Measurements from ENCODE around the gene FMN1. TPM values are rescaled to one million over a fixed set of nuclear protein-coding genes. Genes with fewer than 3 reads are reported as not detected.

Gene FMN1
- total and polyA plus RNA-seq, 2 of the 8 experiments (the other 6 are each of a cell fraction or from before 2014, with no cell fraction given), result 0.27 to 3.7 TPM

GRCh38 chr15:32781781-32782180 lies 412.7 kb downstream of the FMN1 start (continued):
- TF ChIP-seq, protein P1, sequence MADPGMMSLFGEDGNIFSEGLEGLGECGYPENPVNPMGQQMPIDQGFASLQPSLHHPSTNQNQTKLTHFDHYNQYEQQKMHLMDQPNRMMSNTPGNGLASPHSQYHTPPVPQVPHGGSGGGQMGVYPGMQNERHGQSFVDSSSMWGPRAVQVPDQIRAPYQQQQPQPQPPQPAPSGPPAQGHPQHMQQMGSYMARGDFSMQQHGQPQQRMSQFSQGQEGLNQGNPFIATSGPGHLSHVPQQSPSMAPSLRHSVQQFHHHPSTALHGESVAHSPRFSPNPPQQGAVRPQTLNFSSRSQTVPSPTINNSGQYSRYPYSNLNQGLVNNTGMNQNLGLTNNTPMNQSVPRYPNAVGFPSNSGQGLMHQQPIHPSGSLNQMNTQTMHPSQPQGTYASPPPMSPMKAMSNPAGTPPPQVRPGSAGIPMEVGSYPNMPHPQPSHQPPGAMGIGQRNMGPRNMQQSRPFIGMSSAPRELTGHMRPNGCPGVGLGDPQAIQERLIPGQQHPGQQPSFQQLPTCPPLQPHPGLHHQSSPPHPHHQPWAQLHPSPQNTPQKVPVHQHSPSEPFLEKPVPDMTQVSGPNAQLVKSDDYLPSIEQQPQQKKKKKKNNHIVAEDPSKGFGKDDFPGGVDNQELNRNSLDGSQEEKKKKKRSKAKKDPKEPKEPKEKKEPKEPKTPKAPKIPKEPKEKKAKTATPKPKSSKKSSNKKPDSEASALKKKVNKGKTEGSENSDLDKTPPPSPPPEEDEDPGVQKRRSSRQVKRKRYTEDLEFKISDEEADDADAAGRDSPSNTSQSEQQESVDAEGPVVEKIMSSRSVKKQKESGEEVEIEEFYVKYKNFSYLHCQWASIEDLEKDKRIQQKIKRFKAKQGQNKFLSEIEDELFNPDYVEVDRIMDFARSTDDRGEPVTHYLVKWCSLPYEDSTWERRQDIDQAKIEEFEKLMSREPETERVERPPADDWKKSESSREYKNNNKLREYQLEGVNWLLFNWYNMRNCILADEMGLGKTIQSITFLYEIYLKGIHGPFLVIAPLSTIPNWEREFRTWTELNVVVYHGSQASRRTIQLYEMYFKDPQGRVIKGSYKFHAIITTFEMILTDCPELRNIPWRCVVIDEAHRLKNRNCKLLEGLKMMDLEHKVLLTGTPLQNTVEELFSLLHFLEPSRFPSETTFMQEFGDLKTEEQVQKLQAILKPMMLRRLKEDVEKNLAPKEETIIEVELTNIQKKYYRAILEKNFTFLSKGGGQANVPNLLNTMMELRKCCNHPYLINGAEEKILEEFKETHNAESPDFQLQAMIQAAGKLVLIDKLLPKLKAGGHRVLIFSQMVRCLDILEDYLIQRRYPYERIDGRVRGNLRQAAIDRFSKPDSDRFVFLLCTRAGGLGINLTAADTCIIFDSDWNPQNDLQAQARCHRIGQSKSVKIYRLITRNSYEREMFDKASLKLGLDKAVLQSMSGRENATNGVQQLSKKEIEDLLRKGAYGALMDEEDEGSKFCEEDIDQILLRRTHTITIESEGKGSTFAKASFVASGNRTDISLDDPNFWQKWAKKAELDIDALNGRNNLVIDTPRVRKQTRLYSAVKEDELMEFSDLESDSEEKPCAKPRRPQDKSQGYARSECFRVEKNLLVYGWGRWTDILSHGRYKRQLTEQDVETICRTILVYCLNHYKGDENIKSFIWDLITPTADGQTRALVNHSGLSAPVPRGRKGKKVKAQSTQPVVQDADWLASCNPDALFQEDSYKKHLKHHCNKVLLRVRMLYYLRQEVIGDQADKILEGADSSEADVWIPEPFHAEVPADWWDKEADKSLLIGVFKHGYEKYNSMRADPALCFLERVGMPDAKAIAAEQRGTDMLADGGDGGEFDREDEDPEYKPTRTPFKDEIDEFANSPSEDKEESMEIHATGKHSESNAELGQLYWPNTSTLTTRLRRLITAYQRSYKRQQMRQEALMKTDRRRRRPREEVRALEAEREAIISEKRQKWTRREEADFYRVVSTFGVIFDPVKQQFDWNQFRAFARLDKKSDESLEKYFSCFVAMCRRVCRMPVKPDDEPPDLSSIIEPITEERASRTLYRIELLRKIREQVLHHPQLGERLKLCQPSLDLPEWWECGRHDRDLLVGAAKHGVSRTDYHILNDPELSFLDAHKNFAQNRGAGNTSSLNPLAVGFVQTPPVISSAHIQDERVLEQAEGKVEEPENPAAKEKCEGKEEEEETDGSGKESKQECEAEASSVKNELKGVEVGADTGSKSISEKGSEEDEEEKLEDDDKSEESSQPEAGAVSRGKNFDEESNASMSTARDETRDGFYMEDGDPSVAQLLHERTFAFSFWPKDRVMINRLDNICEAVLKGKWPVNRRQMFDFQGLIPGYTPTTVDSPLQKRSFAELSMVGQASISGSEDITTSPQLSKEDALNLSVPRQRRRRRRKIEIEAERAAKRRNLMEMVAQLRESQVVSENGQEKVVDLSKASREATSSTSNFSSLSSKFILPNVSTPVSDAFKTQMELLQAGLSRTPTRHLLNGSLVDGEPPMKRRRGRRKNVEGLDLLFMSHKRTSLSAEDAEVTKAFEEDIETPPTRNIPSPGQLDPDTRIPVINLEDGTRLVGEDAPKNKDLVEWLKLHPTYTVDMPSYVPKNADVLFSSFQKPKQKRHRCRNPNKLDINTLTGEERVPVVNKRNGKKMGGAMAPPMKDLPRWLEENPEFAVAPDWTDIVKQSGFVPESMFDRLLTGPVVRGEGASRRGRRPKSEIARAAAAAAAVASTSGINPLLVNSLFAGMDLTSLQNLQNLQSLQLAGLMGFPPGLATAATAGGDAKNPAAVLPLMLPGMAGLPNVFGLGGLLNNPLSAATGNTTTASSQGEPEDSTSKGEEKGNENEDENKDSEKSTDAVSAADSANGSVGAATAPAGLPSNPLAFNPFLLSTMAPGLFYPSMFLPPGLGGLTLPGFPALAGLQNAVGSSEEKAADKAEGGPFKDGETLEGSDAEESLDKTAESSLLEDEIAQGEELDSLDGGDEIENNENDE (IDR thresholded peaks at IDR 0.05; ENCODE audit: insufficient replicate concordance, low read length), result no peak
- TF ChIP-seq KDM1A (IDR thresholded peaks at IDR 0.05; ENCODE audit: borderline replicate concordance, low read length) (no peak), FOSL1 (IDR thresholded peaks at IDR 0.05; ENCODE audit: insufficient read depth, low read depth, low read length) (no peak), BACH1 (IDR thresholded peaks at IDR 0.05; ENCODE audit: low read length) (no peak), KDM5A (IDR thresholded peaks at IDR 0.05; ENCODE audit: low read length) (no peak), RFX5 (IDR thresholded peaks at IDR 0.05; ENCODE audit: borderline replicate concordance, low read depth, low read length) (no peak), BCL11A (IDR thresholded peaks at IDR 0.05; ENCODE audit: low read depth in 2 of 2, low read length in 2 of 2) (no peak), JUN (IDR thresholded peaks at IDR 0.05; ENCODE audit: low read depth, low read length) (no peak), POLR2AphosphoS5 (IDR thresholded peaks at IDR 0.05; ENCODE audit: low read depth, low read length) (no peak), TAF7 (optimal IDR thresholded peaks at IDR 0.05; ENCODE audit: borderline replicate concordance, low read depth, low read length) (no peak)
- TF ChIP-seq, protein P2, sequence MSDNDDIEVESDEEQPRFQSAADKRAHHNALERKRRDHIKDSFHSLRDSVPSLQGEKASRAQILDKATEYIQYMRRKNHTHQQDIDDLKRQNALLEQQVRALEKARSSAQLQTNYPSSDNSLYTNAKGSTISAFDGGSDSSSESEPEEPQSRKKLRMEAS (IDR thresholded peaks at IDR 0.05), result no peak
